ES-I3 (cell line): ENCODE results near the gene LMF1.
A peak's percentile ranks its signal among the peaks of the same experiment; 100 is the strongest.

Experiments used
- H3K36me3 ChIP-seq: 2 replicates; pipeline ENCODE4 v1.6.1; 2013; ENCODE audit warnings: mild to moderate bottlenecking, low read length, control low read depth, moderate library complexity; ENCODE audit not compliant: insufficient read depth
- H3K4me1 ChIP-seq: 2 replicates; pipeline ENCODE4 v1.6.1; 2013; ENCODE audit warnings: mild to moderate bottlenecking, control low read depth, low read length; ENCODE audit not compliant: insufficient read depth
- H3K9ac ChIP-seq: 2 replicates; pipeline ENCODE4 v1.6.1; 2013; ENCODE audit warnings: low read depth, mild to moderate bottlenecking, low read length, moderate library complexity
- H3K9me3 ChIP-seq: 2 replicates; pipeline ENCODE4 v1.6.1; 2013; ENCODE audit warnings: mild to moderate bottlenecking, low read length, moderate library complexity; ENCODE audit not compliant: control insufficient read depth, insufficient read depth

LMF1 gene

DNA sequence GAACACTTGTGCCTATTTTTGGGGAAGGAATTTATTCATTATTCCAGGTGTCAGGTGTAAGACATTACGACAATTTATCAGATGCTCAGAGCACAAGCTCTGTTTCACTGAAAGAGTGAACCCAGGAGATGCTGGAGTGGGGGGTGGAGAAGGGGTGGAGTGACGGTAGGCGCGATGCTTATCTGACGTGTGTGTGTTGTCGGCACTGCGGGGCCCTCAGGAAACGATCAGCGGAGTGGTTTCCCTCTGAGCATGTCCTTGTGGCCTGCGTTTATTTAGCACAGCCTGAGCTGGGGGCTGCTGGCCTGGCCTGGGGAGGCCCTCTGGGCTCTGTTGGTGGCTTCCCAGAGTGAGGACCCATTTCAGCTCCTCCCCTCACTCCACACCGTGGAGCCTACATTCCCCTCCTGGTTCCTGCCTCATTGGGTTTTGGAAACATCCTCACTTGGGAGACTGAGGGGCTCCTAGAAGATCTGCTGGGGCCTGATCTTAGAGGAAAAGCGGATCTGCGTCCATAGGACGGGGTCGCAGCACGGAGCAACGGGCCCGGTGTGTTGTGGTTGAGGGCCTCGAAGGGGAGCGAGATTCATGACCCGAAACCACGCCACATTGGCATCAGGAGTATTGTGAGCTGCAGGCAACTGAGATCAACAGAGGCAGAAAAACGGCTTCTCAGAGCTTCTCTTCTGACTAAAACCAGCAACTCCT lies 151.3 kb downstream of the LMF1 start:
- no peak overlapping the region for H3K9ac ChIP-seq
- no peaks in the 10 kb centered on the region for H3K36me3 ChIP-seq
- H3K4me1 ChIP-seq = no peaks in the 10 kb centered on the region
- H3K9me3 ChIP-seq = no peaks in the 10 kb centered on the region

DNA sequence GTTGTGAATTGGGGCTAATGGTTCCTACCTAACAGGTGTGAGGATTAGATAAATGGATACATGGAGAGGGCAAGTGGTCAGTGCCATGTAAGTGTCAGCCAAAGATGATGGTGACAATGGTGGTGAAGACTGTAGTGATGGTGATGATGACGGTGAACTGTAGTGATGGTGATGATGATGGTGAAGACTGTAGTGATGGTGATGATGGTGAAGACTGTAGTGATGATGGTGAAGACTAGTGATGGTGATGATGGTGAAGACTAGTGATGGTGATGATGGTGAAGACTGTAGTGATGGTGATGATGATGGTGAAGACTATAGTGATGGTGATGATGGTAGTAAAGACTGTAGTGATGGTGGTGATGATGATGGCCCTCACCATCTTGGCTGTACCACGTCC lies 152.2 kb downstream of the LMF1 start:
- H3K9ac ChIP-seq = no peak overlapping the region
- no peaks in the 10 kb centered on the region for H3K36me3 ChIP-seq
- peaks cover 4% of the 10 kb centered on the region; the same call in 1 of the 2 replicates for H3K4me1 ChIP-seq
- no peaks in the 10 kb centered on the region for H3K9me3 ChIP-seq

DNA sequence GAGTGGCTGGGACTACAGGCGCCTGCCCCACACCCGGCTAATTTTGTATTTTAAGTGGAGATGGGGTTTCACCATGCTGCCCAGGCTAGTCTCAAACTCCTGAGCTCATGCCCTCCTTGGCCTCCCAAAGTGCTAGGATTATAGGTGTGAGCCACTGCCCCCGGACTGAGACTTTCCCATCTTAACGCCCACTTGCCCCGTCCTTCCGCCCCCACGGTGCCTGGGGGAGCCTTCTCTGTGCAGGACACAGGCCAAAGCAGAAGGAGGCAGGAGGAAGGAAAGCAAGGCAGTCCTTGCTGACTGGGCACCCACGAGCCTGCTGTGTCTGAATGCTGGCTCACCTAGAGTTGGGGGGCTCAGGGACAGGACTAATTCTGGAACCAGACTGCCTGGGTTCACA lies 152.7 kb downstream of the LMF1 start:
- Histone ChIP-seq H3K9me3 (no peaks in the 10 kb centered on the region), H3K4me1 (peaks cover 4% of the 10 kb centered on the region; the same call in 1 of the 2 replicates), H3K36me3 (no peaks in the 10 kb centered on the region), H3K9ac (no peak overlapping the region)

DNA sequence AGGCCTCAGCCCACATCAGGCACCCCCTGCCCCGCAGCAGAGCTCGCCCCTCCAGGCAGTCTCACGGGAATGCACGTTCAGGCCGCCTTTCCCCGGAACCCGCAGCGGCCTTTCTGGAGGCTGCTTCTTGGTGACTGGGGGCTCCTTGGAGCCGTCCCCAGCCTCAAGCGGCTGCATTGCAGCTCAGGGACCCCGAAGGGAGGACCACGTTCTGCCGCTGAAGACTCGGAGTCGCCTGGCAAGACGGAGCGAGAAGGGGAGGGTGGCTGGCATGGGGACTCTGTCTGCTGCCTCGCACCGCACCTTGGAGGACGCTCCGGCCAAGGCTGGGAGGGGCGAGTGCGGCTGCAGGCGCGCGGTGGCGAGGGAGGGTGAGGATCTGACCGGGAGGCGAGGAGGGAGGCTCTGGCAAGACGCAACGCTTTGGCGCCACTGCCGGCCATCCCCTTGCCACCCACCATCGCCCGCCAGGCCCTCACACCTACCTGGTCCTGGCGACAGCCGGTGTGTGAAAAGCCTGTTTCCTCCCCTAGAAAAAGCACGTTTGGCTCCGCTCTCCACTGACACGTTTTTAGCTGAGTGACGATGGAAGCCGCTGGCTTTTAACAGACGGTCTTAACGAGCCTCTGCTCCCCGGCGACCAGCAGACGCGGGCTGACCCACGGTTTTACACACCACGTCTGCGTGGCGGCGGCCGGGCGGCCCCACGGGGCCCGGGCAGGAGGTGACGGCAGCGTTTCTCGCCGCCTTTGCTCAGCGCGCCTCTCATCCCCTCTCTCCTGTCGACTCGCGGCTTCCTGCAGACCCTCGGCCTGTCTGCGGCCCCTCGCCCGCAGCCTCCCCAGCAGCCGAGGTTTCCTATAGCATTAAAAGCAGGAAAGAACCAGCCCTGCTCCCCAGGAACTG lies 153.5 kb downstream of the LMF1 start:
- H3K9ac ChIP-seq = no peak overlapping the region
- peaks cover 4% of the 10 kb centered on the region; the same call in 1 of the 2 replicates for H3K4me1 ChIP-seq
- H3K36me3 ChIP-seq = no peaks in the 10 kb centered on the region

DNA sequence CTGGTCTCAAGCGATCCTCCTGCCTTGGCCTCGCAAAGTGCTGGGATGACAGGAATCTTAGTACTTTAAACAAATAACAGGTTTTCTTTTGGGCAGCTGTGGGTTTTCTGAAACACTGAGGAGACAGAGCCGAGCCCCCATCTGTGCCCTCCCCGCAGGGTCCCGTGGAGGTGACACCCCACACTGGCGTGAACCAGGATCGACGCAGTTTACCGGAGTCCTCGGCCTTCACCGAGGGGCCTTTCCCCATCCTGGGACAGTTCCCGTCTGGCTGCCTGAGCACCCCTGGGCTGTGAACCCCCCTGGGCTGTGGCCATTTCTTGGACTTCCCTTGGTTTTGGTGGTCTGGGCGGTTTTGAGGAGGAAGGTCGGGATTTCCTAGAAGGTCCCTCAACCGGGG lies 154.9 kb downstream of the LMF1 start:
- Histone ChIP-seq H3K9me3 (no peaks in the 10 kb centered on the region), H3K4me1 (peaks cover 4% of the 10 kb centered on the region; the same call in 1 of the 2 replicates), H3K36me3 (no peaks in the 10 kb centered on the region), H3K9ac (no peak overlapping the region)

More for the DNA sequence above, 153.5 kb downstream of the LMF1 start:
- no peaks in the 10 kb centered on the region for H3K9me3 ChIP-seq

DNA sequence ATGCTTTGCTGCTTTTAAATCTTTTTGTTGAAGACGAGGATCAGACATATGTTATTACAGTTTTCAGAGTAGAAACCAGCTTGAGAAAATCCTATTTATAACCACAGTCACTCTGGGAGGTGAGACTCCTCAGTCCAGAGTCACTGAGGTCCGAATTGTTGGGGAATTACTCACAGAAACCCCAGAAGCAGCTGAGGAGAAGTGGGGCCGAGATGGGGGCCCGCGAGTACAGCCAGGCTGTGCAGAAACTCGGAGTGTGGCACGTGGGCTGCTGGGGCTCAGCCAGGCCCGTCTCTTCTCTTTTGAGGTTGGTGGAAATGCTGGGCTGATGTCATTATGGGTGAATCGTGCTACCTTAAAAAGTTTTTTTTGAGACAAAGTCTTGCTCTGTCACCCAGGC lies 155.8 kb downstream of the LMF1 start:
- no peak overlapping the region for H3K9ac ChIP-seq
- H3K36me3 ChIP-seq = no peaks in the 10 kb centered on the region
- H3K4me1 ChIP-seq = peaks cover 4% of the 10 kb centered on the region; the same call in 1 of the 2 replicates
- H3K9me3 ChIP-seq = no peaks in the 10 kb centered on the region

DNA sequence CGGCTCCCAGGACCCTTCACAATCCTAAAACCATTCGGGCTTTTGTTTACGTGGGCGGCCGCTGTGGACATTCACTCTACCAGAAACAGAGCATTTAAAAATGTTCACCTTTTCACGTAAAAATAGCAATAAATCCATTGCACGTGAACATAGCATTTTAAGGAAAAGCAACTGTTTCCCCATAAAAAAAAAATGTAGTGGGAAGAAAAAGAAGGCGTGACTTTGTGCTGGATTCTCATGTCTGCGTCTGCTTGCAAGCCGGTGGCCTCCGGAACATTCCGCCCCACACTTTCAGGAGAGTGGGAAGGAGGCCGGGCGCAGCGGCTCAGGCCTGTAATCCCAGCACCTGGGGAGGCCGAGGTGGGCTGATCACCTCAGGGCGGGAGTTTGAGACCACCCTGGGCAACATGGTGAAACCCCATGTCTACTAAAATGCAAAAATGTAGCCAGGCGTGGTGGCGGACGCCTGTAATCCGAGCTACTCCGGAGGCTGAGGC lies 156.8 kb downstream of the LMF1 start:
- Histone ChIP-seq H3K9me3 (no peaks in the 10 kb centered on the region), H3K36me3 (no peaks in the 10 kb centered on the region), H3K9ac (peak overlapping the region; percentile 37)

DNA sequence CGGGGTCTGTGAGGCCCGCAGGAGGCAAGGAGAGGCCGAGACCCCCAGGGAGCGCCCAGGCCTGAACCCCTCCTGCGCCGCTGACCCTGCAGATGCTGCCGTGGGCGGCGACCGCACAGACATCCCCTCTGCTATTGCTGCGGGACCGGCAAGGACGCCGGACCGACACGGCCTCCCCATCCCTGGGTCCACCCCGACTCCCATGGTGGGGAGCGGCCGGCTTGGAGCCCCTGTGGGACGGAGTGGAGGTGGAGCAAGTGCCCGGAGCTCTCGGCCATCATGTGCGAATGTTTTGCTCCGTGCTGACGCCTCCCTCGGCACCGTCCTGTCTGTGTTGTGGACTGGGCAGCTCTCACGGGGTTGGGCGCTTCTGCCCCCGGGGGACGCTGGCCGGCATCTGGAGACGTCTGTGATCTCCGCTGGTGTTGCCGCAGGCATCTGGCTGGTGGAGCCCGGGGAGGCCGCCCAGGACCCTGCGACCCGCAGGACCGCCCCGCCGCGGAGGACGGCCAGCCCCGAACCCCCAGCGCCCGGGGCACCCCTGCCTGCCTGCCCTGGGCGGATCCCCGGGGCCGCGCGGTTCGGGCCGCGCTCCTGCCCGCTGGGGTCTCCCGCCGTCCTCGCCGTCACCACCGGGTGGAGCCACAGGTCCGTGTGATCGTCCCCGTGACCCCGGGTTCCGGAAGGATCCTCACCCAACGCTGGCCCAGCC lies 157.4 kb downstream of the LMF1 start:
- peaks cover 4% of the 10 kb centered on the region; the same call in 1 of the 2 replicates for H3K4me1 ChIP-seq
- H3K36me3 ChIP-seq = no peaks in the 10 kb centered on the region
- no peaks in the 10 kb centered on the region for H3K9me3 ChIP-seq
- peak overlapping the region; percentile 37 for H3K9ac ChIP-seq

More for the DNA sequence above, 156.8 kb downstream of the LMF1 start:
- peaks cover 4% of the 10 kb centered on the region; the same call in 1 of the 2 replicates for H3K4me1 ChIP-seq

DNA sequence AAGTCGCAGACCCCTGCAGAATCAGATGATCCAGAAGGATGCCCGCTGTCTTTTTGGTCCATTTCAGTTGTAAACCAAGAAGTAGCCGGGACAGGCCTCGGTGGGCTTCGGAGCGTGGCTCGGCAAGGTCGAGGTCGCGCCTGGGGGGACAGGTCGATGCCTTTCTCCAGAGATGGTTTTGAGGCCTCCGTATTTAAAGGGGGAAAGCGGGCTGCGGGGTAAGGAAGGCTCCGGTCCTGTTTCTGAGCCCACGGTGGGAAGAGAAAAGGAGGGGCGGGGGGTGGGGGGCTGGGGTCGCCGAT lies 162.7 kb downstream of the LMF1 start:
- H3K9ac ChIP-seq = peak overlapping the region; percentile 74
- H3K4me1 ChIP-seq = peaks cover 5% of the 10 kb centered on the region; the same call in 1 of the 2 replicates
- H3K36me3 ChIP-seq = no peaks in the 10 kb centered on the region
- H3K9me3 ChIP-seq = no peaks in the 10 kb centered on the region

DNA sequence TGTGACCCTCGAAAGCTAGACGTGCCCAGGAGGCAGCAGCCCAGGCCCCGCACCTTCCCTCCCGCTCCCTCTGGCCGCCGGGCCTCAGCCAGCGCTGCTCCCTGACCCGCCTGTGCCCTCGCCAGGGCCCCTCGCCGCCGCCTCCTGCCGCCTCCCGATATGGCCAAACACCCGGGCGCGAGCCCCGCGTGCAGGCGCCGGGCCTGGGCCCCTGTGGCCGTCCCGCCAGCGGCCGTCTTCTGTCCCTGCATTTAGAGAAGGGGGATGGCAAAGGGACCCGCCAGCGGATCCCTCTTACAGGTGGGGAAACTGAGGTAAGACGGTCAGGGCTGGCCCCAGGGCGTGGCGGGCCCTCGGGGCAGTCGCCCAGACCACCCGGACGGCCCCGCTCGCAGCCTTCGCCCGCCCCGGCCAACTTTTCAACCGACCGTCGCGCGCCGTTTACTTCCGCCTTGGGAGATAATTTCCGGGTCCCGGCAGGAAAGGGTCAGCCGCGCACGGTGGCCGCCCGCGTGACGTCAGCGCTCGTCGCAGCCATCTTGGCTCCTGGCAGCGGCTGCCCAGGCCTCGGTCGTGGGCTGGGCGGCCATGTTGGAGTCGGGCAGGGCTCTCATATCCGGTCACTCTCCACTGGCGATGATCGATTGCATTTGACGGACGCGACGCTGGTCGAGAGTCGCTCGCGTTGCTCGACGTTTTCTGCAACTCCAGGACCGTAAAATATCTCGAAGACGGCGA lies 163.3 kb downstream of the LMF1 start:
- Histone ChIP-seq H3K9me3 (no peaks in the 10 kb centered on the region), H3K4me1 (peaks cover 5% of the 10 kb centered on the region; the same call in 1 of the 2 replicates), H3K9ac (peak overlapping the region; percentile 74), H3K36me3 (no peaks in the 10 kb centered on the region)

DNA sequence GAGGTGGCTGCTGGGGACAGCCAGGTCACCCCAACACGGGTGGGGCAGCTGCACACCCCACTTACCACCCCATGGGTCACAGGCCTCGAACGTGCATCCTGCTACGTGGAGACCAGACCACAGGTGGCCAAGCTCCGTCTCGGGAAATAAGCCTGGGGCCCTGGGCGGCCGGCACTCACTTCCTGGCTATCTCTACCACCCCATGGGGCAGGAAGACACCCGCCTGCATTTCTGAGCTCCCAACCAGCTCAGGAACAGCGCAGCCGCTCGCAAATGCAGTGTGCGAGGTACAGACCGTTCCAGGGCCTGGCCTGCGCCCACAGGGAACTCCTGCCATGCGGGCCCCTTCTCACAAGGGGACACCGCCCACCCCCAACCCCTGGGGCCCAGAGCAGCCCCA lies 165.3 kb downstream of the LMF1 start:
- Histone ChIP-seq H3K9ac (no peak overlapping the region), H3K9me3 (no peaks in the 10 kb centered on the region), H3K4me1 (peaks cover 7% of the 10 kb centered on the region; the same call in 1 of the 2 replicates), H3K36me3 (no peaks in the 10 kb centered on the region)

DNA sequence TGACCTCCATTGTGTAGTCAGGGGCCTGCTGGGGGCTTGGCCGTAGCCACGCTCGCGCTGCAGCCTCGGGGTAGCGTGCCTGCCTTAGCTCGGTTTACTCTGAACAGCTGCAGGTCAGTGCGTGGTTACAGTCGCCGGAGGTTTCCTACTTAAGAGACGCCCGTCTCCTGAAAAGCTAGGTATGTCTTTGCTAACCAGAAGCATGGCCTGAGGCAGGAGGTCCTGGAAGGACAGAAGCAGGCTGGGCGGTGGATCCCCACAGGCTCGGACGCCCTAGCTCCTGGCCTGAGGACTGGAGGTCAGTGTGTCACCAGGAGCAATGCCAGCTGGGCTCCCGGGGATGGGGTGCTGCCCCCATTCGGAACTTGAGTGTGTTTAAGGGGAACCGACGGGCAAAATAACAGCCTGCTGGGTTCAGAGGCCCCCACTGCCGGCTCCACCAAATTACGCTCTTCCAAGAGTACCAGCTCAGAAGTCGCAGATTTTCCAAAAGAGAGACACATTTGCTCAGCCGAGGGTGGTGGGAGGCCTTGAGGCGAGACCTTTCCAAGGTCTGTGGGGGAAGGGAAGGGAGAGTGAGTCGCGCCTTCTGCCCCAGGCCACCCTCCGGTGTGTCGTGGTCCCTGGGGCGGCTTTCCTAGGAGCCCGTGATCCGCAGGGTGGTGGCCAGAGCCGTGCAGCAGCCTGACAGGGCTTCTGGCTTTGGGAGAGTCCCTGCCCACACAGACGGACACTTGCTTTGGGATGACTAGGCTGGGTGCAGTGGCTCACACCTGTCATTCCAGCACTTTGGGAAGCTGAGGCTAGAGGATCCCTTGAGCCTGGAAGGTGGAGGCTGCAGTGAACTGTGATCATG lies 166.4 kb downstream of the LMF1 start:
- Histone ChIP-seq H3K36me3 (no peaks in the 10 kb centered on the region), H3K9me3 (no peaks in the 10 kb centered on the region), H3K9ac (no peak overlapping the region), H3K4me1 (peaks cover 7% of the 10 kb centered on the region; the same call in 1 of the 2 replicates)

DNA sequence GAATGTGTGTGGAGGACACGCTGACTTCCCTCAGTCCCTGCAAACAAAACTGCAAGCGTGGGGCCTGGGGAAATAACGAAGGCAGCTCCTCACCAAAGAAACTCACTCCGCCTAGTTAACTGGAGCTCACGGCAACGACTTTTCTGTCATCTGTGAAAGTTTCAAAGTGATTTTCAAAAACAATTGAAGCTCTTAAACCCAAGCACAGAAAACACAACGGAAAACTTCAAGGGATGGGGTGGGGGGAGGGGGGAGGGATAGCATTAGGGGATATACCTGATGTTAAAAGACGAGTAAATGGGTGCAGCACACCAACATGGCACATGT lies 167.1 kb downstream of the LMF1 start:
- no peak overlapping the region for H3K9ac ChIP-seq
- H3K4me1 ChIP-seq = peaks cover 7% of the 10 kb centered on the region; the same call in 1 of the 2 replicates
- H3K9me3 ChIP-seq = no peaks in the 10 kb centered on the region
- H3K36me3 ChIP-seq = no peaks in the 10 kb centered on the region
